Fibroblast of mammary gland (primary cell): Measurements from ENCODE around the gene AP1S3.

Experiments used
- DNase-seq: peaks from one replicate; pipeline ENCODE4 v3.0.0-alpha.2; 2010; ENCODE audit warnings: low read depth
- H3K4me3 ChIP-seq: 2 replicates; pipeline ENCODE4 v1.5.1; 2011; ENCODE audit warnings: low read depth, mild to moderate bottlenecking, low read length, moderate library complexity; ENCODE audit not compliant: control insufficient read depth
- TF ChIP-seq, protein P1 (sequence below): conservative IDR thresholded peaks from 2 replicates; pipeline ENCODE4 v1.5.1; 2011; ENCODE audit warnings: low read depth, low read length, inconsistent platforms; ENCODE audit not compliant: control insufficient read depth, insufficient read depth

The AP1S3 gene

DNA sequence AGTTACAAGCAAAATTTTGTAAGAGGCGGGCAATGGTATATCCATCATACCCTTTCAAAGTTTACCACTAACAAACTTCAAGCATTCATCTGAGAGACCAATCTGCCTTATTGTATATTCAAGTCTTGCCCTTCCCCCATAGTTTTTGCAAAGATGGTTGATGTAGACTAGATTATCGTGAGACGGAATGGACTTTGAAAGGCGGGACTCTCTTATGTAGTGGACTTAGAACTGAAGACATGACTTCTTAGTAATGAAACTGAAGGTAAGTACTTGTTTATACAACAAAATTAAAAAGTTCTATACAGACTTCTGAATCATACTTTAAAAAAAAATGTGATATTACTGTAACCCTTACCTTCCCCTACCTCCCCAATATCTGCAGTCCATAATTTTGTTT is 10.4 kb downstream of the AP1S3 start:
- no peak overlapping the region for H3K4me3 ChIP-seq
- no peak for DNase-seq
- TF ChIP-seq, protein P1, sequence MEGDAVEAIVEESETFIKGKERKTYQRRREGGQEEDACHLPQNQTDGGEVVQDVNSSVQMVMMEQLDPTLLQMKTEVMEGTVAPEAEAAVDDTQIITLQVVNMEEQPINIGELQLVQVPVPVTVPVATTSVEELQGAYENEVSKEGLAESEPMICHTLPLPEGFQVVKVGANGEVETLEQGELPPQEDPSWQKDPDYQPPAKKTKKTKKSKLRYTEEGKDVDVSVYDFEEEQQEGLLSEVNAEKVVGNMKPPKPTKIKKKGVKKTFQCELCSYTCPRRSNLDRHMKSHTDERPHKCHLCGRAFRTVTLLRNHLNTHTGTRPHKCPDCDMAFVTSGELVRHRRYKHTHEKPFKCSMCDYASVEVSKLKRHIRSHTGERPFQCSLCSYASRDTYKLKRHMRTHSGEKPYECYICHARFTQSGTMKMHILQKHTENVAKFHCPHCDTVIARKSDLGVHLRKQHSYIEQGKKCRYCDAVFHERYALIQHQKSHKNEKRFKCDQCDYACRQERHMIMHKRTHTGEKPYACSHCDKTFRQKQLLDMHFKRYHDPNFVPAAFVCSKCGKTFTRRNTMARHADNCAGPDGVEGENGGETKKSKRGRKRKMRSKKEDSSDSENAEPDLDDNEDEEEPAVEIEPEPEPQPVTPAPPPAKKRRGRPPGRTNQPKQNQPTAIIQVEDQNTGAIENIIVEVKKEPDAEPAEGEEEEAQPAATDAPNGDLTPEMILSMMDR = no peak

DNA sequence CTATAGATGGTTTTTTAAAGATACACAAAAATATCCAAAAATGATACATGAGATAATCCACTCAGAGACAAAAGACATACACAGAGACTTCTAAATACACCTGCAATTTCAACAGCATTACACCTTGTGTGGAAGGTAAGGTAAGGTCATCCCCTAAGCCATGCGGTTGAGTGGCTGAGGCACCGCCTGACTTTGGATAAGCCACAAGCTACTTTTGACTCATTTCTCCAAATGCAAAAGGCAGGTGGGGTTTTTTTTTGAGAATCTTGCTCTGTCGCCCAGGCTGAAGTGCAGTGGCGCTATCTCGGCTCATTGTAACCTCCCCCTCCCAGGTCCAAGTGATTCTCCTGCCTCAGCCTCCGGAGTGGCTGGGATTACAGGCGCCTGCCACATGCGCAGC is 13.1 kb downstream of the AP1S3 start:
- TF ChIP-seq, protein P1 = no peak
- no peak overlapping the region for H3K4me3 ChIP-seq
- DNase-seq = no peak

DNA sequence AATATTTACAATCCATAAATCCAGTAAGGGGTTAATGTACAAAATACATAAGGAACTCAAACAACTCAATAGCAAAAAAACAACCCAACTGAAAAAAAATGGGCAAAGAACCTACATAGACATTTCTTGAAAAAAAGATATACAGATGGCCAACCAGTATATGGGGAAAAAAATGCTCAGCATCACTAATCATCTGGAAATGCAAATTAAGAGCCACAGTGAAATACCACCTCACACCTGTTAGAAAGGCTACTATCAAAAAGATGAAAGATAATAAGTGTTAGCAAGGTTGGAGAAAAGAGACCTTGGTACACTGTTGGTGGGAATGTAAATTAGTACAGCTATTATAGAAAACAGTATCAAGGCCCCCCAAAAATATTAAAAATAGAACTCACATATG is 14.6 kb downstream of the AP1S3 start:
- TF ChIP-seq, protein P1 = no peak
- no peak overlapping the region for H3K4me3 ChIP-seq
- no peak for DNase-seq

DNA sequence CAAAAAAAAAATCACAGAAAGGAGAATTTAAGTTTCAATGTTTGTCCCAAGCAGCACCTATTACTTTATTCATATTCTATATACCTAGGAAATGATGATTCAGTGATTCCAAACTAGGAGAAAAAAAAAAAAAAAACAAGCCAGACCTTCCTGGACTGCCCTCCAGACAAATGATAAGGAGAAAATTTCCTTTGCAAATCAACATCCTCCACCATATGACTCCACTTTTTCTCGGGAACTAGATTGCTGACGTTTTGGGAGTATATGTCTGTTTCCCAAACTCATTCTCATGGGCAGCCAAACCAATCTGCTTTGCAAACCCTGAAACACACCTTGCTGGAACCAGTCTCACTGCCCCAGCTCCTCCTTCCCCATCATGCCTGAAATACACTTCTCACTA is 16.8 kb downstream of the AP1S3 start:
- TF ChIP-seq, protein P1 = no peak
- no peak overlapping the region for H3K4me3 ChIP-seq
- DNase-seq = no peak

DNA sequence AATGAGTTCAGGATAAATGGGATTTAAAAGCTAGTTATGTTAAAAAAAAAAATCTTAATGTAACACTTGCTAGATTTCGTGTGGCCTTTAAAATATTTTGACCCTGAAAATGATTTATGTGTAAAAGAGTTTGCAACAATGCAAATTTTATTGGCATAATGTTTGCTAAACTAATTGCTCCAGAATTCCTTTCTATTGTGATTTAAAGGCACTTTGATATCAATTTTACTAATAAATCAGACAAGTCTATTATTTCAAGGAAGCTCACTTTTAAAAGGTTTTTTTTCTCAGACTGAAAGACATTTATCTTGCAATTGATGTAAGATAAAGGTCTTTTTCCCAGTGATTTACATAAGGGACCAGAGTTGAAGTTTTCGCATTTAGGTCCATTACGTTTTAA is 17.5 kb downstream of the AP1S3 start:
- DNase-seq = no peak

DNA sequence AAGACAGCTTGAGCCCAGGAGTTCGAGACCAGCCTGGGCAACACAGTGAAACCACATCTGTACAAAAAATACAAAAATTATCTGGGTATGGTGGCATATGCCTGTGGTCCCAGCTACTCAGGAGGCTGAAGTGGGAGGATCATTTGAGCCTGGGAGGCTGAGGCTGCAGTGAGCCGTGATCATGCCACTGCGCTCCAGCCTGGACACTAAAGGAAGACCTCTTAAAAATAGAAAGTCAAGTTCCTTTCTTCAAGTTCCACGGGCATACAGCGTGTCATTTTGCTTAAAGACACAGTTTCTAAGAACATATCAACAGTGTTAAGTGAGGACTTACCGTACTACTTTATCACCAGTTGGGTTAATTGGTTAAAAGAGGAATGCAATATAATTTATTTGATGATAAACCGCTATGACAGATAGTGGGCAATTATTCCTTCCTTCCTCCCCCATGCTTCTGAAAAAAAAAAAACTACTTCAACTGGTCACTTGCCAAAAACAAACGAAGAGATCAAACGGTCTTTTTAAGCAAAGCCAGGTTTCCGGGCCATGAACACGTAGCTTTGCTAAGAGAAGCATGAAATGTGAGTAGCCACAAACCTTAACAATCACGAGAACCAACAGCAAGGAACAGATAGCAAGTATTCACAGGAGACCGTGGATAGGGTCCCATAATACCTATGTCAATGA is 21.4 kb downstream of the AP1S3 start:
- DNase-seq = peak; percentile 75
- no peak overlapping the region for H3K4me3 ChIP-seq
- TF ChIP-seq, protein P1 = no peak

More for the DNA sequence above, 17.5 kb downstream of the AP1S3 start:
- TF ChIP-seq, protein P1 = no peak
- no peak overlapping the region for H3K4me3 ChIP-seq
